ENCODE data around the gene VPS54.

The VPS54 gene

DNA sequence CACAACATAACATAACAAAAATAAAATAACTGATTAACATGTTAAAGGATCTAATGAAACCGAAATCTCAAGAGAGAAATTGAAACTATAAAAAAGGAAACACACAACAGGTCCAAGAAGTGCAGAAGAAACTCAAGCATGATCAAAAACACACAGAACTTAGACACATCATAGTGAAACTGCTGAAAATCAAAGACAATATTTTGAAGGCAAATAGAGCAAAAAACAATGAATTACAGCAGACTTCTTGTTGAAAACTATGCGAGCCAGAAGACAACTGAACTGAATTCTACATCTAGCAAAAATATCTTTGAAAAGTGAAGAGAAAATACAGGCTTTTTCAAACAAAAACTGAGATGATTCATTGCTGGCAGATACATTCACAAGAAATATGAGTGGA, 116.2 kb downstream of the VPS54 start:
- DNase-seq (ENCODE audit: low read depth in 3 of 3): no peak

DNA sequence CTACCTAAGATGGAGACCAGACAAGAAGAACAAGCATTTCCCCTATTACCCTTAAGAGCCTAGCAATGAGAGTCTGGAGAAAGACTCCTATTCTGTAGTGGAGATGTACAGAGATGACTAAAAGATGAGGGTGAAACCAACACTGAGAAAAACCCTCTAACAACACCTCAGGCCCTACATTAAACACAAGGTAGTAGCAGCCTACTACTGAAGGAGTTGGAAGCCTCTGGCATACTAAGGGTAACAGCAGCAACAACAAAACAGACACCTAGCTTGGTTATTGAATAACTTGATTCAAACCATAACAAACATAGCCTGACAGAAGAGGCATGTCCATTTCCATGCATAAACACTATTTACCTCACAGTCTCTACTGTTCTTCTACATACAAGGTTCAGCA, 117.1 kb downstream of the VPS54 start:
- no peak for DNase-seq (ENCODE audit: low read depth in 3 of 3)

DNA sequence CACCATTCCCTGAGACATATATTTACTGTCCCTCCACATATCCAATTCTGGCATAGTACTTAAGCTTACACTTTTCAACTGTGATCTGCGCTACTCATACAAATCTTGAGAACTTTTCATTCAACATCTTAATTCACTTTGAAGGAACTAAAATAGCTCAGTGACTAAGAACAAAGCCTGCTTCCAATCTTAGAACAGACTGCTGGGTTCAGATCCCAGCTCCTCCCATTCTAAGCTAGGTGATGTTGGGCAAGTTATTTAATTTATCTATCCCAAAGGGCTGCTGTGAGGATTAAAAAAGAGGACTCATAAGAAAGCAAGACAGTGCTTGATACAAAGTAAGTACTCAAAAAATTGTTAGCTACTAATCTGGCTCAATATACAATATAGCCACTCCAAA, 119.6 kb downstream of the VPS54 start:
- no peak for DNase-seq (ENCODE audit: low read depth in 3 of 3)

DNA sequence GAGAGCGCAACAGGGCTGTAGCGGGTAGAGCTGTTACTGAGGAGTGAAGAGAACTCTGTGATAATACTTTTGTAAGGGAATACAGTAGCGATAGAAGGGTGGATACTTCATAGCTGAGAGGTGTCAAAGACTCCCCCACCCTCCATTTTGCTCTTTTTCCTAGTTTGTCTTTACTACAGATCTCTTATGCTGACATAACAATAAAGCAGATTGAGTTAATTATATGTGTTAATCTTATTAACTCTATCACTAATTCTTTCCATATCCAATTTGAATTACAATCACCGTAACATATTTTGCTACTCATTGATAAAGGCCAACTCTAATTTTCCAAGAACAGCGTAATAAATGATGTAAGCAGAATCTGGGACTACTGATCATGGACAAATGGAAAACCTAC, 120.4 kb downstream of the VPS54 start:
- DNase-seq (ENCODE audit: low read depth in 3 of 3): no peak

DNA sequence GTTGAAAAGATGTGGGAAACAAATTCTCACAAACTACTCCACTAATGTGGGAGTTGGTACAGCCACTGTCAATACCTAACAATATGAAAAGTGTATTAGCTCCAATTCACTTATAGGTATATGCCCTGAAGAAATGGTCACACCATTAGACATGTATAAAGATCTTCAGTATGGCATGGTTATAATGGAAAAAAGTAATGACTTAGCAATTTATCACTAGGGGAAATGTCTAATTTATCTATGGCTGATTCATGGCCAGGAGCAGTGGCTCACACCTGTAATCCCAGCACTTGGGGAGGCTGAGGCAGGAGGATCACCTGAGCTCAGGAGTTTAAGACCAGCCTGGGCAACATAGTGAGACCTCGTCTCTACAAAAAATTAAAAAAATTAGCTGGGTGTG, 125.1 kb downstream of the VPS54 start:
- no peak for DNase-seq (ENCODE audit: low read depth in 3 of 3)

DNA sequence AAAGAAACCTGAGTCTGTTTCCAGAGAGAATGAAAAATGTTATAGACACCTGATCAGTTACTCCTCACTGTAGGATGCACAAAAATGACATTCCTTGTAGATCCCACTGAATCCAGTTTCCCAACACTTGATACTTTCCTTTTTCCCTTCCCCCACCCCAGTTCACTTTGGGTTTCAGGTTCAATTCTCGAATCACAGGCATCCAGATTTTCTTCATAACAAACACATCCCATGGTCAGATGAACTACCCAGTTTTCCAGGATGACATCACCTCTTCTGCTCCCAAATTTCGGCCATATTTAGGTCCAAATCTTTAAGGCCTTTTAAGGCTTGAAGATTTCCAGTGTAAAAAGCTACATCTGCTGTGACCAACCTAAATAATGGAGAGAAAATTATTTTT, 126.1 kb downstream of the VPS54 start:
- DNase-seq (ENCODE audit: low read depth in 3 of 3): no peak

DNA sequence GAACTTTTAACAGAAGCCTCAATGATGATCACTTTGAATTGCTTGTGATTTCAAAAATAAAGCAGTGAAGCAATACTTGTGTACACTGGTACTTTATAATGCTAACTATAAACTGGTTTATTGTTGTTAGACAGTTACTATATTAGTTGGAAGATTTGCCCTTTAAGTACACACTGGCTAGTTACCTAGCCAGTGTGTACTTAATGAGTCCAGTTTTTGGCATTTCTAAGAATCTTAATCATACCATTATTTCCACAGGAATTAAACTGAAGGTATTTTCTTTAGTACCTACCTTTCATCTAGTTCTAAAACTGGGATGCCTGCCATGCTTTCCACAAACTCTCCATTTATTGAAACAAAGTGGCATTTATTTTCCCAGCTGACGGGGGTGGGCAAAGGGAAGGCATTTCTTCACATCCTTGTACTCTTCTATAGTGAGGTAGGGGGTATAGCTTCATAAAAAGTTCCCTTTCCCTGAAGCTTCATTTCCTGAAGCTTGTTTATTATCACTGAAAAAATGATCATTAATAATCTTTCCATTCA, 127.7 kb downstream of the VPS54 start:
- no peak for DNase-seq (ENCODE audit: low read depth in 3 of 3)

DNA sequence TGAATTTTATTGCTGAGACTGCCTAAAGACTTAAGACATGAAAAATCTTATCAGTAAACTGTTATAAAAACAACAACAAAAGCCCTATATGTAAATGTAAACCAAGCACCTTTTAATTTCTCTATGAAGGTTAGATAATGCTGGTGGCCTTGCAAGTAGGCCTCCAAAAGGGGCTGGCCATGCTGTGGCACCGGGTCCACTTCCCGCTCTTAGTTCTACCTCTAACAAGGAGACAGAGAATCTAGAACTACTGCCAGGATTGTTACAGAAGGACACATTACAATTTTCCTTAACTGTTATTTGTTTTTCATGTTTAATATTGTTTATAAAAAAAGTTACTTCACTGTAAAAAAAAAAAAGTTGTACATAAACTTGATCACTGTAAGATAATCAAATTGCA, 128.6 kb downstream of the VPS54 start:
- DNase-seq (ENCODE audit: low read depth in 3 of 3): no peak

DNA sequence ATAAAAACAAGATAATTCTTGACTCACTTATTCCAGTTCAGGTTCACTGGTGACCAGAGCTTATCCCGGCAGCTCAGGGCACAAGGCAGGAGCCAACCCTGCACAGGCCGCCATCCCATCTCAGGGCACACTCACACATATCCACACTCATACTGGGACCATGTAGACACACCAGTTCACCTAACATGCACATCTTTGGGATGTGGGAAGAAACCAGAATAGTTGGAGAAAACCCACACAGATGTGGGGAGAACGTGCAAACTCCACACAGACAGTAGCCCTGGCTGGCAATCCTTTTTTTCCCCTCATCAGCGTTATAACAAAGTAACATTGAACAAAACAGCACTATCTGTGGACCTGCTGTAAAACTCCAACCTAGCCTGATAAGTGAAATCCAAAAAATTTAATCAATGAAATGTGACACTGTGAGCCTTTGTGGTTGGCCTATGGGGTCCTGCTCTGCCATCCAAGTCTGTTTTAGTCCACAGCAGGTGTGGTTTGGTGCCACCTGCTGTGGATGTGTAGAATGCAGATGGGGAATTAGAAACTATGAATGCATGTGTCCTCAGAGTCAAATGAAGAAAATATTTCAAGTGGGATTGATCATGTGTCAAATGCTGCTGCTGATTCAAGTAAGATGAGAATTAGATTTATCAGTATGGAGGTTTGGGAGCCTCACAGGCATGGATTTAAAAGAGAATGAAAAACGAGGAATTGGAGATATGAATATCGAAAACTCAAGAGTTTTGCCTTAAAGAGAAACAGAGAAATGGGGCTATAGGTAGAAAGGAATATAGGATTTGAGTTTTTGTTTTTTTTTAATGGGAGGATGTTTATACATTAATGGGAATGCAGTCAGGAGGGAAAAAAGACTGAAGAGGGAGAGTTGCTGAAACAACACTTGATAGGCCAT, 130.5 kb downstream of the VPS54 start:
- DNase-seq (ENCODE audit: low read depth in 3 of 3): peak in 2 of 3 experiments; percentile 7 to 14

DNA sequence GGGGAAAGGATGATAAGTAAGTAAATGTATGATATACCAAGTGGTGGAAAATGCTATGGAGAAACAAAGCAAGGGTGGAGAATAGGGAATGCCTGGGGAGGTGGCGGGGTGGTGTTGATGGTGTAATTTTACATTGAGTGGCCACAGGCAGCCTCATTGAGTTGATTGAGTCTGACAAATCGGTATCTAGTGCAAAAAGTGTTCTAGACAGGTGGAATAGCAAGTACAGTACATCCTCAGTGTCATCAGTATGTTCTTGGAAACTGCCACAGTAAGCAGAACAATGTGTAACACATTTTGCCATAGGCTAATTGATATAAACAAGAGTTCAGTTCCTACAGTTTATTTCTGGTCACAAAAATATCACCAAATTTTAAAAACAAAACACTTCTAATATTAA, 131.2 kb downstream of the VPS54 start:
- no peak for DNase-seq (ENCODE audit: low read depth in 3 of 3)

DNA sequence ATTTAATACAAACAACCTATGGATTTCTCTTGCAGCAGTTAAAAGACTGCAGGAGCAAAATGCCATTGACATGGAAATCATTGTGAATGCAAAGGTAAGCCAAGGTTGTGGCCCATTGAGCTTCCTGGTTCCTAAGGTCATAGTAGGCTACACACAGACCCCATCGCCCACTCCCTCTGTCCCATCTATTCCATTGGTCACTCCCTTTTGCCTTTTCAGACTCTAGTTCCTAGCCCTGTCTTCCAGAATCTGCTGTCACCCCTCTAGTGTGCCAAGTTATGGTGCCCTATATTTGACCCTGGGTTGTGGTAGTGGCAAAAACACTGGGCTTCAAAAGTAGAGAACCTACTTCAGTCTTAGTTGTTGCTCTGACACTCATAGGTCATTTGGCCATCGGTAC, 132.8 kb downstream of the VPS54 start:
- DNase-seq (ENCODE audit: low read depth in 3 of 3): no peak

DNA sequence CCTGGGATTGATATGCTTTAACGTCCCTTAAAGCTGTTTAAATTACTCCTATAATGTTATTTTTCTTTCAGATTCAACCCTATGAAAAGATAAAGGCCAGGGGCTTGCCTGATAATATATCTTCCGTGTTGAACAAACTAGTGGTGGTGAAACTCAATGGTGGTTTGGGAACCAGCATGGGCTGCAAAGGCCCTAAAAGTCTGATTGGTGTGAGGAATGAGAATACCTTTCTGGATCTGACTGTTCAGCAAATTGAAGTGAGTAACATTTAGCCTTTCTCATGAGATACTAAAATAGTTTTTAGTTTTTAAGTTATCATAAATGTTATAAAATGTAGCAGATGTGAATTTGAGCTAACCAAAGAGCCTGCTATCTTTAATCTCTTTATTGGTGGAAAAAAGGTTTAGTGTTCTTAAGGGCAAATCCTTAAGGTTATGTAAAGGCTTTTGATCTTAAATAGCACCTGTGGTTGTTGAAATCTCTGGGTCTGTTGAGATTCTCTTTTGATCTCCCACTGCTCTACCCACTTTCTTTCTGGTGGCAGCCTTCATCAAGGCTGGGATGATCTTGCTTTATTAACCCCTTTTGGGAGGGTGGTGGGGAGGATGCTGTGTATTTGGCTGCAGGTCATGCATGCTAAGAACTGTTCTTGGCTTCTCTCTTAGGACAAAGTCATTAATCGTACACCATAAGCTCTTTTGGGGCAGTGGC, 136.7 kb downstream of the VPS54 start:
- DNase-seq (ENCODE audit: low read depth in 3 of 3): no peak

DNA sequence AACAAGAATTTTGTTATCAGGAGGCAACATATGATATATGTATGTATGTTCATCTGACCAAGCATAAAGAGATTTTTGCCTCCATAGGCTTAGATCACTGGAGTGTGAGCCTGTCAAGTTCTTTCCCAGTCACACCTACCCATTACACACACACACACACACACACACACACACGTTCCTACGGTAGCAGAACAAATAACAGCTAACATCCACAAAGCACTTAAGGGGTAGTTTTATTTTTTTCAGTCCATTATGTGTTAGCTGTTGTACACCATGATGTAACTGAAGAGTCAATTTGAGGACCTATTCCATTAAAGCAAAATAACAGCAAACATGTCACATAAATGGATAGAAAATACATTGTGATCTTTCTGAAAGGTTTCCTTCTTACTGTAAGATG, 138.0 kb downstream of the VPS54 start:
- no peak for DNase-seq (ENCODE audit: low read depth in 3 of 3)

DNA sequence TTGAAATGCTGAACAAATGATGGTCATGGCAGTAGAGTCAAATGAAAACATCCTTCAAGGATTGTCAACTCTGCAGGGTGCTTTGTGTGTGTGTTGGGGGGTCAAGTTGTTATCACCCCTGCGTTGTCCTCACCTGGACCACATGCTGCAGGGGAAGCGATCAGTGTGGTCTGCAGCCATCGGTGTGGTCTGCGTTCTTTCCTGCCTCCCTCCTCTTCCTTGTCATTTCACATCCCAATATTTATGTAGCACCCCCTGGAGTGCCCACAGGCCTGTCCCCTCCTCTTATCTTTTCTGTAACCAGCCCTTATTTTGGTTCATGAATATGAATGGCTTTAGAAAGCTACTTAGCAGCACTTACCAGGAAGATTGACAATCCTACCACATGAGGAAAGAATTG, 138.6 kb downstream of the VPS54 start:
- no peak for DNase-seq (ENCODE audit: low read depth in 3 of 3)

DNA sequence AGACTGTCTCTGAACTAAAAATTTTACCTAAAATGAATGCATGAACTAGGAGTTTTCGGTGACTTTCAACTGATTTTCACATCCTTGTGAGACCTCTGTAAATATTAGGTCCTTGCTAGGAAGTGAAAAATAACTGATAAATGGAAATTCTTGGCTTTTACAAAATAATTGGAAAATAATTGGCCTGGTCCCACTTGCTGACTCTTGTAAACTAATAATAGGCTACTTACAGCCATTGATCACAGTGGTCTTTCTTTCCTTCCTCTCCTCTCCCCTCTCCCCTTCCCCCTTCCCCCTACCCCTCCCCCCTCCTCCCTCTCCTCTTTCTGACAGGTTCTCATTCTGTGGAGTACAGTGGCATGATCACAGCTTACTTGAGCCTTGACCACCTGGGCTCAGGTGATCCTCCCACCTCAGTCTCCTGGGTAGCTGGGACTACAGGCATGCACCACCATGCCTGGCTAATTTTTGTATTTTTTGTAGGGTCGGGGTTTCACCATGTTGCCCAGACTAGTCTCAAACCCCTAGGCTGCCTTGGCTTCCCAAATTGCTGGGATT, 139.3 kb downstream of the VPS54 start:
- no peak for DNase-seq (ENCODE audit: low read depth in 3 of 3)

DNA sequence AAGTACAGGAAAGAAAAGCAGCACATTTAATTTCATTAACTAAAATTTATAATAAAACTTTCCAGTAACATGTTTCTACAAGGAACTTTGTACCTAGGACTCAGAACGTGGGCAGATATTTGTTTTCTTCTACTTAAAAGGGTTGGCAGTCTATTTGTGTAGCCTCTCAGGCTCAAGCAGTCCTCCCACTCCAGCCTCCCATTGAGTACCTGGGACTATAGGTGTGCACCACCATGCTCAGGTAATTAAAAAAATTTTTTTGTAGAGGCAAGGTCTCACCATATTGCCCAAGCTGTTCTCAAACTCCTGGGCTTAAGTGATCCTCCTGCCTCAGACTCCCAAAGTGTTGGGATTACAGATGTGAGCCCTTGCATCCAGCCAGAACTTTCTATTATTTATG, 140.7 kb downstream of the VPS54 start:
- DNase-seq (ENCODE audit: low read depth in 3 of 3): no peak

DNA sequence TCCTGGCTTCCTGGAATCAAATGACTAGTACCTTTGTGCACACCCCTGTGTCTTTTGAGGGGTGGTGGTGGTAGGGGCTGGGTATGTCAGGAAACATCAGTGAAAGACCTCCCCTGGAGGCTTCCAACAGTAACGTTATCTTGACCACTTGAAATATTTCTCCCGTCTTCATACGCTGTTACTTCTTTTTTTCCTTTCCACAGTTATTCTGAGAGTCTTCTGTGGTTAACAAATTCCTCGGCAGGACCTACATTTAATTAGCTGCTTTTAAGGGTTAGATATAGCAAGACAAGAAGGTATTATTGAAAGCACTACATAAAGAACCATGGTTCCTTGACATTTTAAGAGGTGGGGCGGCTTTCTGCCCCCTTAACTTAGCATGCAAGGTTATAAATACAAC, 142.9 kb downstream of the VPS54 start:
- DNase-seq (ENCODE audit: low read depth in 3 of 3): no peak

DNA sequence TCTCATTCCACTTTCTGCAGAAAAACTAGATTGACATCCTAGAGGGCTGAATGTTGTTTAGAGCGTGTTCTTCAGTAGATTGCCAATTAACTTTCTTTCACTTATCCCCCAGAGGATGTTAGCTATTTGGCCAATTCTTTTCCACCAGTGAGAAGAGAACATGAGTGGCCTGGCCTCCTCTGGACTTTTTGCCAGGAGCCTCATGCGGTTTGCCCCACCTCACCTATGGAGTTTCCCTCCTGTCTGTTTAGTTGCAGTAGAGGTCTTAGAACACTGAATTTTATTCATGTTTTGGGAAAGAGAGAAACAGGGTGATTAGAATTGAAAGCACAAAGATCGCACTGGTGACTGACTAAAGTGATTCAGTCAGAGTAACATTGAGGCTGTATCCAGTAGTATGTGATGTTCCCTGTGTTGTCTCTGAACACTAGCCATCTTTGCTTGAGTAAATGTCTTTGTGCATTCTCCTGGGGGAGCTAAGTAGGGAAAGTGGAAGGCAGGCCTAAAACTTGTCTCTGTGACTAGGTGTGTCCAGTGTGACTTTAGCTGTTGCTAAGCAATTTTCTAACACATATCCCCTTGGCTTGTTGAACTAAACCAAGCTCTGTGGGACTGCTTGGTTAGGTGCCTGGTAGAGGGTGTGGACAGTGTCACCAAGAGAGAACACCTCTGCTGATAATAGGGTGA, 143.5 kb downstream of the VPS54 start:
- no peak for DNase-seq (ENCODE audit: low read depth in 3 of 3)

DNA sequence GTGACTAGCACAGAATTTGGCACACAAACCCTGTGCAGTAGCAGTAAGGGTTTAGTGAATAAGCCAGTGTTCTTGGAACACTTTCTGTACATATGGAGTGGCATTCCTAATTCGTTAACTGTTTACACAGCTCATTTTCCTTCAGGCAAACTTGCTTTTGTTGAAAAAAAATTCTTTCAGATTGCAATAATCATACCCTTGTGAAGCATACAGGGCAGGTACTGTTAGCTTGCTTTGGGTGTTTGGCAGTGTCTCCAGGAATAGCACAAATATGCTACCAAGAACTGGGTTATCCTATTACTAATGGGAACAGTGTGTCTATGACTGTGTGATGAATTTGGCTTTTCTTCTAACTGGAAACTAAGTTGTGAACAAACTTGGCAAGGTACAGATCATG, 144.1 kb downstream of the VPS54 start:
- DNase-seq (ENCODE audit: low read depth in 3 of 3): no peak

DNA sequence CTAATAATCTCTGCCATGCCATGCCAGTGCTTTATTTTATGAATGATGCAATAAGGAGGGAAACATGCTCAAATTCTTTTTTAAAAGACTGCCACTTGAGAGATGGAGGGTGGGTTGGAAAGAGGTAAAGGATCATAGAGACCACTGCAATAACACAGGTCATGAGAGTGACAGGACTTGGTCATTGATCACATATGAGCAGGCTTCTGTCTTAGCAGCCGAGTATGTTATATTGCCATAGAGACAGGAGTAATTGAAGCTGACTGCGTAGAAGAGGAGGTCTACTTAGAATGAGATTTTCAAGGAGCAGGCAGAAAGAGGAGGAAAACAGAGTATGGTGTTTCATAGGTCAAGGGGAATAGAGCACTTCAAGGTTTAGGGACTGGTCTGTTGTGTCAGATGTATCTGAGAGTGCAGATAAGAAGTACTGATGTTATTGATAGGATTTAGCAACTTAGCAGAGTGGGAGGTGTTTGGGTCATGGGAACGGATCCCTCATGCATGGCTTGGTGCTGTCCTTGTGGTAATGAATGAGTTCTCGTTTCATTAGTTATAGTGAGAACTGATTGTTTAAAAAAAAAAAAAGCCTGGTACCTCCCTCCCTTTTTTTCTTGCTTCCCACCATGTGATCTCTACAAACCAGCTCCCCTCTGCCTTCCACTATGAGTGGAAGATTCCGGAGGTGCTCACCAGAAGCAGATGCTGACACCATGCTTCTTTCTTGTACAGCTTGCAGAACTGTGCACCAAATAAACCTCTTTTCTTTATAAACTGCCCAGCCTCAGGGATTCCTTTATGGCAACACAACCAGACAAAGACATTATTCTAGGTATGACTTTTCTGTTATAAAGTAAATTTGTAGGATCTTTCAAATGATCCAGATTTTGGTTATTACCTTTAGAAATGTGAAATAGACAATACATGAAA, 144.8 kb downstream of the VPS54 start:
- DNase-seq (ENCODE audit: low read depth in 3 of 3): no peak
